ENCODE results near the gene MICOS13. TPM values are rescaled to one million over a fixed set of nuclear protein-coding genes. Genes with fewer than 3 reads are reported as not detected.
A peak's percentile ranks its signal among the peaks of the same experiment; 100 is the strongest.

The MICOS13 gene
- polyA plus RNA-seq, 1 of the 3 experiments (the other 2 are of a cell fraction): 112 TPM

GRCh38 chr19:5692723-5693194, 12.4 kb upstream of the MICOS13 start:
- CTCF ChIA-PET: no interaction called here
- 87% methylated on average over 7 of the region's 7 CpGs for WGBS (ENCODE audit: low lambda C conversion rate)
- H3K4me1 ChIP-seq (ENCODE audit: control insufficient read depth in 1 of 2, insufficient read depth in 2 of 2, low read depth in 1 of 2, low read length in 1 of 2): peaks cover 0 to 28% of the 10 kb centered on the region in 2 experiments; a peak in 1 of 4 replicates
- H3K4me3 ChIP-seq (ENCODE audit: low read depth in 2 of 2, low read length in 1 of 2): no peak overlapping the region
- H3K9ac ChIP-seq: no peak overlapping the region
- H2AFZ ChIP-seq (ENCODE audit: low read depth): no peak overlapping the region
- peak; percentile 28 for DNase-seq
- H3F3A ChIP-seq (replicated peaks; ENCODE audit: insufficient read depth): peaks cover 42% of the 10 kb centered on the region
- H3K79me2 ChIP-seq (ENCODE audit: insufficient read depth): peaks cover 53% of the 10 kb centered on the region
- H3K9me3 ChIP-seq: no peaks in the 10 kb centered on the region
- POLR2A ChIA-PET: no interaction called here
- TF ChIP-seq MAX (IDR thresholded peaks at IDR 0.05; ENCODE audit: low read depth) (no peak), FOXJ3 (CRISPR knock-in tag; IDR thresholded peaks at IDR 0.05) (no peak), REST (IDR thresholded peaks at IDR 0.05; ENCODE audit: low read depth, low read length) (no peak), NRF1 (IDR thresholded peaks at IDR 0.05; ENCODE audit: low read depth, low read length) (no peak), CHD2 (IDR thresholded peaks at IDR 0.05; ENCODE audit: low read length, partially characterized antibody) (no peak), POLR2AphosphoS5 (IDR thresholded peaks at IDR 0.05; ENCODE audit: low read depth, low read length) (no peak; the same call in 1 of the 2 replicates), MXI1 (IDR thresholded peaks at IDR 0.05; ENCODE audit: low read depth, low read length) (no peak)
- no peaks in the 10 kb centered on the region for H3K27me3 ChIP-seq (ENCODE audit: insufficient read depth)
- no peaks in the 10 kb centered on the region for H3K9me2 ChIP-seq
- H3K36me3 ChIP-seq (replicated peaks in 1 of 2; ENCODE audit: control insufficient read depth in 1 of 2, insufficient read depth in 2 of 2, low read length in 1 of 2): peaks cover 9 to 57% of the 10 kb centered on the region in 2 experiments
- H3K27ac ChIP-seq (ENCODE audit: low read depth in 2 of 2, low read length in 1 of 2): peak overlapping the region; percentile 6 to 58; a peak in 2 of 4 replicates
- H4K20me1 ChIP-seq (ENCODE audit: insufficient read depth): peaks cover 70% of the 10 kb centered on the region
- 0 out of 2 replicates have a peak overlapping the region, but pooled peaks have one; percentile 3 for H3K4me2 ChIP-seq

GRCh38 chr19:5691822-5692722, 11.8 kb upstream of the MICOS13 start:
- Histone ChIP-seq H3K79me2 (ENCODE audit: insufficient read depth) (peaks cover 53% of the 10 kb centered on the region), H3K9me3 (no peaks in the 10 kb centered on the region), H3K4me3 (ENCODE audit: low read depth in 2 of 2, low read length in 1 of 2) (peak overlapping the region; percentile 97), H3K4me1 (ENCODE audit: control insufficient read depth in 1 of 2, insufficient read depth in 2 of 2, low read depth in 1 of 2, low read length in 1 of 2) (peaks cover 0 to 27% of the 10 kb centered on the region in 2 experiments; a peak in 1 of 4 replicates), H3K9me2 (no peaks in the 10 kb centered on the region), H3F3A (replicated peaks; ENCODE audit: insufficient read depth) (peaks cover 42% of the 10 kb centered on the region), H3K4me2 (peak overlapping the region; percentile 93), H3K9ac (peak overlapping the region; percentile 94; the same call in 1 of the 2 replicates), H3K27me3 (ENCODE audit: insufficient read depth) (no peaks in the 10 kb centered on the region), H4K20me1 (ENCODE audit: insufficient read depth) (peaks cover 68% of the 10 kb centered on the region), H3K36me3 (replicated peaks in 1 of 2; ENCODE audit: control insufficient read depth in 1 of 2, insufficient read depth in 2 of 2, low read length in 1 of 2) (peaks cover 9 to 54% of the 10 kb centered on the region in 2 experiments), H2AFZ (ENCODE audit: low read depth) (no peak overlapping the region), H3K27ac (ENCODE audit: low read depth in 2 of 2, low read length in 1 of 2) (peak overlapping the region; percentile 6 to 58; a peak in 3 of 4 replicates)
- WGBS (ENCODE audit: low lambda C conversion rate): 51% methylated on average over 21 of the region's 42 CpGs
- POLR2A ChIA-PET: interaction anchor here (1.2 to 1.6 kb wide), 4 partner anchors 8 to 89 kb away, joined by 4 to 12 read pairs (median 5); partner anchors contain the start of genes CATSPERD and LONP1
- 0 out of 2 replicates have a peak, but pooled peaks have one; percentile 21 for TF ChIP-seq JUND (IDR thresholded peaks at IDR 0.05)
- TF ChIP-seq SIN3A (IDR thresholded peaks at IDR 0.05; ENCODE audit: borderline replicate concordance, low read depth, low read length): peak; percentile 46; the same call in 1 of the 2 replicates
- TF ChIP-seq ZBTB33 (IDR thresholded peaks at IDR 0.05; ENCODE audit: borderline replicate concordance, low read depth): peak; percentile 23; the same call in 1 of the 2 replicates
- TF ChIP-seq YY1 (IDR thresholded peaks at IDR 0.05; ENCODE audit: low read depth): no peak
- no peak for TF ChIP-seq RXRA (IDR thresholded peaks at IDR 0.05; ENCODE audit: borderline replicate concordance, low read depth)
- CTCF ChIA-PET: interaction anchor here (0.8 to 3.8 kb wide), 3 partner anchors 10 to 27 kb away, joined by 3 to 31 read pairs (median 3); partner anchors contain the start of genes CATSPERD and LONP1
- peak; percentile 64 for DNase-seq

All from SK-N-SH (cell line).